ENCODE measurements around the gene MAGI1.

DNA sequence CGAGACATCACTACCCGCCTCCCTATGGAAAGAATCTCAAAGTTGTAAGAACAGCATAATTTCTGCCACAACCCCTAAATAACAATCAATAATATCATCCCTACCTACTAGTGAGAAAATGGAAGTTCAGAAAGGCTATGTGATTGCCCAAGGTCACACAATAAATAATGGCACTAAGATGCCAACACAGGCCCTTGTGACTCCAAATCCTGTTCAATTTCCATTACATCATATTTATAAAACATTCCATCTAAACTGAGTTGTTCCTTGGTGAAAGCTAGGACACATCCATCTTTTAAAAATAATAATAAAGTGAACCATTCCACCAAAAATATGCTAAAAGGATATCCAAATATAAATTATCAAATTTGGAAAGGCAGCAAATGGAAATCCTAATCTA lies 144.6 kb downstream of the MAGI1 start:
- no peak for TF ChIP-seq CTCF (IDR thresholded peaks at IDR 0.05)
- TF ChIP-seq POLR2A (IDR thresholded peaks at IDR 0.05), result no peak

All from lower leg skin (tissue), 3 donors.